VCaP (cell line): ENCODE data around the gene ATP8A1.

Source experiments
- H3K27ac ChIP-seq: fragments of 450-650 bp; 2 replicates; pipeline ENCODE4 v1.5.1; 2017
- TF ChIP-seq, protein P1 (sequence below): fragments of 450-650 bp; conservative IDR thresholded peaks from 2 replicates; pipeline ENCODE4 v1.5.1; 2017; ENCODE audit warnings: mild to moderate bottlenecking, moderate library complexity

ATP8A1 gene

DNA sequence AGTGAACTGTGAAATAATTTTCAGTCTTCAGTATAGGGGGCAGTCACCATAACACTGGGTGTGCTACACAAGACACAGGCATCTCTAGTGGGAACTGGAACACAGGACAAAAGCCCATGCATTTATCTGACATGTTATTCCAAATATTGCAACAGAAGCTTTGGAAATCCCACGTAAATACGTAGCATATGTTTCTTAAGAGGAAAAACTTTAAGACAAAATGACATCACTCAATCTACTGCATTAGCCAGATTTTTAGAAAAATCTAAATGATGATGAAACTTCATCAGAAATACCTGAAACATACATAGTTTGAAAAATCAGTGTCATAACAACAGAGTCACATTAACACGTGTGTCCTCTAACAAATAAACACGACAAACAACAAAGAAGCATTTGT is 245.1 kb downstream of the ATP8A1 start:
- TF ChIP-seq, protein P1, sequence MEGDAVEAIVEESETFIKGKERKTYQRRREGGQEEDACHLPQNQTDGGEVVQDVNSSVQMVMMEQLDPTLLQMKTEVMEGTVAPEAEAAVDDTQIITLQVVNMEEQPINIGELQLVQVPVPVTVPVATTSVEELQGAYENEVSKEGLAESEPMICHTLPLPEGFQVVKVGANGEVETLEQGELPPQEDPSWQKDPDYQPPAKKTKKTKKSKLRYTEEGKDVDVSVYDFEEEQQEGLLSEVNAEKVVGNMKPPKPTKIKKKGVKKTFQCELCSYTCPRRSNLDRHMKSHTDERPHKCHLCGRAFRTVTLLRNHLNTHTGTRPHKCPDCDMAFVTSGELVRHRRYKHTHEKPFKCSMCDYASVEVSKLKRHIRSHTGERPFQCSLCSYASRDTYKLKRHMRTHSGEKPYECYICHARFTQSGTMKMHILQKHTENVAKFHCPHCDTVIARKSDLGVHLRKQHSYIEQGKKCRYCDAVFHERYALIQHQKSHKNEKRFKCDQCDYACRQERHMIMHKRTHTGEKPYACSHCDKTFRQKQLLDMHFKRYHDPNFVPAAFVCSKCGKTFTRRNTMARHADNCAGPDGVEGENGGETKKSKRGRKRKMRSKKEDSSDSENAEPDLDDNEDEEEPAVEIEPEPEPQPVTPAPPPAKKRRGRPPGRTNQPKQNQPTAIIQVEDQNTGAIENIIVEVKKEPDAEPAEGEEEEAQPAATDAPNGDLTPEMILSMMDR: no peak
- no peak overlapping the region for H3K27ac ChIP-seq

DNA sequence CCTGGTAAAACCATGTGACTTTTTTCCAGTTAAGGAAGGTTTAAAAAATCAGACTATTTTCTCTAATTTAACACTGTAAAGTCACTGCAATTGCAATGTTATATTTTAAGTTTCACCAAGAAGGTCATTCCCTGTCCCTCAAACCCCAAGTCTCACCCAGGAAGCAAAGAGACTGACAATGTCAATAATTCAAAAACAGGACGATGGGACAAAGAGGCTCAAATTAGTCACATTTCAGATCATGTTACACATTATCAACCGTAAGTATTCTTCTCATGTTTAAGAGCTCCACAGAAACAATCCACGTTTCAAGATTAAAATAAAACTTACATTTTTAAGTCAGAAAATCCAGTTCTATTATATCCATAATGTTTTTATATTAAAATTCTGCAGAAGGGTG is 246.5 kb downstream of the ATP8A1 start:
- no peak overlapping the region for H3K27ac ChIP-seq
- TF ChIP-seq, protein P1: no peak

DNA sequence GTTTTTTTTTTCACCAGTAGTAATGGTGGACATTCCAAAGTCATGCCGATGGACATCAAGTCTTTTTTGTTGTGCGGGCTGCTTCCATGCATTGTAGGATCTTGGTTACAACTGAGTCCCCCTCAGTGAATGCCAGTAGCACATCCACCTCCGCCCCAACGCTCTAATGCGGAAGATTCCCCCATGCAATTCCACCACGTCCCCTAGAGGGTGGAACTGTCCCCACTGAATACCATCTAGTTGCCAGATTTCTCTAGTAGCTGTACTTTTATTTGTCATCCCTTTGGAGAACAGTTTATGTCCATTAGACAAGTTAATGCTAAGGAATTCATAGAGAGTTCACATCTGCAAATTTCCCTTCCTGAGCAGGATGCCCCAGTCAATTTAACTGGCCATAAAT is 252.9 kb downstream of the ATP8A1 start:
- TF ChIP-seq, protein P1: peak; percentile 18; the same call in 1 of the 2 replicates
- no peak overlapping the region for H3K27ac ChIP-seq

- TF ChIP-seq, protein P1: peak; percentile 53
- H3K27ac ChIP-seq: no peak overlapping the region
Measured at GRCh38 chr4:42401171-42401570, 255.7 kb downstream of the ATP8A1 start.

GRCh38 chr4:42399393-42399792 is 257.5 kb downstream of the ATP8A1 start:
- H3K27ac ChIP-seq: no peak overlapping the region

GRCh38 chr4:42398871-42399331 is 258.0 kb downstream of the ATP8A1 start:
- H3K27ac ChIP-seq: no peak overlapping the region
- TF ChIP-seq, protein P1: no peak

More at GRCh38 chr4:42399393-42399792, 257.5 kb downstream of the ATP8A1 start:
- TF ChIP-seq, protein P1: no peak

GRCh38 chr4:42398171-42398870 is 258.6 kb downstream of the ATP8A1 start:
- peak overlapping the region; percentile 71 for H3K27ac ChIP-seq
- TF ChIP-seq, protein P1: peak; percentile 49
